ENCODE data around the gene C5AR2.
"Not testable (repeated sequence)": the region's sequence is repeated elsewhere in the genome, so short reads cannot be mapped to it uniquely, and the experiment has no call there.

C5AR2 gene

DNA sequence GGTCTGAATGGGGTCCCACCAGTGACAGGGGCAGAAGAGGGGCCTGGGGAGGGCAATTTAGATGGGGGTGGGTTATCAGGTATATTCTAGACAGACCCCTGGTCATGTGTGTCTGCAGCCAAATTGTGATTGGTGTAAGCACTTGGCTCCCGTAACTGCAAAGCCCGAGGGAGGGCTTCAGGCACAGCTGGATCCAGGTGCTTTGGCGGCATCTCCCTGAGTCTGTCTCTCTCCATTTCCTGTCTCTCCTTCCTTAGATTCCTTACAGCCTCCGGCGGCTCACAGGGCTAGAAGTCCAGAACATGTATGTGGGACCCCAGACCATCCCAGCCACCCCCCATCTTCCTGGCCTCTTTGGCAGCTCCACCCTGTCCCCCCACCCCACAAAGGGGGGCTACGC, 48.6 kb downstream of the C5AR2 start:
- H3K9me2 ChIP-seq (ENCODE audit: low read depth, low read length), result no peaks in the 10 kb centered on the region
- no peaks in the 10 kb centered on the region for H3K9me3 ChIP-seq (ENCODE audit: low read length)
- no peak overlapping the region for H2AFZ ChIP-seq (ENCODE audit: low read length)
- H3K27ac ChIP-seq (ENCODE audit: low read depth, low read length, poor library complexity, severe bottlenecking), result no peak overlapping the region
- H3K79me2 ChIP-seq (ENCODE audit: insufficient read depth, low read length), result no peaks in the 10 kb centered on the region
- peaks cover 54% of the 10 kb centered on the region for H3K36me3 ChIP-seq (ENCODE audit: insufficient read depth, low read length)
- H3F3A ChIP-seq (ENCODE audit: insufficient read depth, low read length), result no peaks in the 10 kb centered on the region
- no peaks in the 10 kb centered on the region for H3K27me3 ChIP-seq (ENCODE audit: insufficient read depth, low read length)
- no peaks in the 10 kb centered on the region for H4K20me1 ChIP-seq (ENCODE audit: insufficient read depth, low read length)
- H3K9ac ChIP-seq (ENCODE audit: low read length), result no peak overlapping the region
- TF ChIP-seq, protein P1, sequence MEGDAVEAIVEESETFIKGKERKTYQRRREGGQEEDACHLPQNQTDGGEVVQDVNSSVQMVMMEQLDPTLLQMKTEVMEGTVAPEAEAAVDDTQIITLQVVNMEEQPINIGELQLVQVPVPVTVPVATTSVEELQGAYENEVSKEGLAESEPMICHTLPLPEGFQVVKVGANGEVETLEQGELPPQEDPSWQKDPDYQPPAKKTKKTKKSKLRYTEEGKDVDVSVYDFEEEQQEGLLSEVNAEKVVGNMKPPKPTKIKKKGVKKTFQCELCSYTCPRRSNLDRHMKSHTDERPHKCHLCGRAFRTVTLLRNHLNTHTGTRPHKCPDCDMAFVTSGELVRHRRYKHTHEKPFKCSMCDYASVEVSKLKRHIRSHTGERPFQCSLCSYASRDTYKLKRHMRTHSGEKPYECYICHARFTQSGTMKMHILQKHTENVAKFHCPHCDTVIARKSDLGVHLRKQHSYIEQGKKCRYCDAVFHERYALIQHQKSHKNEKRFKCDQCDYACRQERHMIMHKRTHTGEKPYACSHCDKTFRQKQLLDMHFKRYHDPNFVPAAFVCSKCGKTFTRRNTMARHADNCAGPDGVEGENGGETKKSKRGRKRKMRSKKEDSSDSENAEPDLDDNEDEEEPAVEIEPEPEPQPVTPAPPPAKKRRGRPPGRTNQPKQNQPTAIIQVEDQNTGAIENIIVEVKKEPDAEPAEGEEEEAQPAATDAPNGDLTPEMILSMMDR (IDR thresholded peaks at IDR 0.05; ENCODE audit: low read length), result no peak
- TF ChIP-seq EZH2 (IDR thresholded peaks at IDR 0.05; ENCODE audit: borderline replicate concordance, low read length), result no peak
- H3K4me3 ChIP-seq (ENCODE audit: low read depth, low read length, poor library complexity, severe bottlenecking), result no peak overlapping the region
- H3K4me1 ChIP-seq (ENCODE audit: insufficient read depth, low read length, severe bottlenecking), result no peaks in the 10 kb centered on the region
- H3K4me2 ChIP-seq (ENCODE audit: low read length), result no peak overlapping the region

DNA sequence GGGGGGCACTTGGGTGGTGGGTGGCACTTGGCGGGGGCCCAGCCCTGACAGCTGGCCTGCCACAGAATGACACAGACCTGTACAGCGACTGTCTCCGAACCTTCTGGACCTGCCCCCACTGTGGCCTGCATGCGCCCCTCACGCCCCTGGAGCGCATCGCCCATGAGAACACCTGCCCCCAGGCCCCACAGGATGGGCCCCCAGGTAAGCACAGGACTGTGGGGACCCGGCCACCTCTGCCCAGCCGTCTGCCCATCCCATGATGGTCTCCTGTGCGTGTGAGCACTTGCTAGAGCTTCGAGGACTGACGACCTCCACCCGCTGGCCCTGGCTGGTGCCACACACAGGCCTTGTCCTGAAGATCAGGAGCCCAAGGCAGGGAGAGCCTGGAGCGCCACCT, 49.1 kb downstream of the C5AR2 start:
- Histone ChIP-seq H3K4me3 (ENCODE audit: low read depth, low read length, poor library complexity, severe bottlenecking) (no peak overlapping the region), H3K9ac (ENCODE audit: low read length) (no peak overlapping the region), H3K27me3 (ENCODE audit: insufficient read depth, low read length) (no peaks in the 10 kb centered on the region), H3K27ac (ENCODE audit: low read depth, low read length, poor library complexity, severe bottlenecking) (no peak overlapping the region), H3K36me3 (ENCODE audit: insufficient read depth, low read length) (peaks cover 48% of the 10 kb centered on the region), H3F3A (ENCODE audit: insufficient read depth, low read length) (no peaks in the 10 kb centered on the region), H3K79me2 (ENCODE audit: insufficient read depth, low read length) (no peaks in the 10 kb centered on the region), H3K9me2 (ENCODE audit: low read depth, low read length) (no peaks in the 10 kb centered on the region), H4K20me1 (ENCODE audit: insufficient read depth, low read length) (no peaks in the 10 kb centered on the region), H2AFZ (ENCODE audit: low read length) (no peak overlapping the region), H3K4me2 (ENCODE audit: low read length) (no peak overlapping the region), H3K4me1 (ENCODE audit: insufficient read depth, low read length, severe bottlenecking) (no peaks in the 10 kb centered on the region), H3K9me3 (ENCODE audit: low read length) (no peaks in the 10 kb centered on the region)
- TF ChIP-seq, protein P1 (IDR thresholded peaks at IDR 0.05; ENCODE audit: low read length), result no peak
- no peak for TF ChIP-seq EZH2 (IDR thresholded peaks at IDR 0.05; ENCODE audit: borderline replicate concordance, low read length)

DNA sequence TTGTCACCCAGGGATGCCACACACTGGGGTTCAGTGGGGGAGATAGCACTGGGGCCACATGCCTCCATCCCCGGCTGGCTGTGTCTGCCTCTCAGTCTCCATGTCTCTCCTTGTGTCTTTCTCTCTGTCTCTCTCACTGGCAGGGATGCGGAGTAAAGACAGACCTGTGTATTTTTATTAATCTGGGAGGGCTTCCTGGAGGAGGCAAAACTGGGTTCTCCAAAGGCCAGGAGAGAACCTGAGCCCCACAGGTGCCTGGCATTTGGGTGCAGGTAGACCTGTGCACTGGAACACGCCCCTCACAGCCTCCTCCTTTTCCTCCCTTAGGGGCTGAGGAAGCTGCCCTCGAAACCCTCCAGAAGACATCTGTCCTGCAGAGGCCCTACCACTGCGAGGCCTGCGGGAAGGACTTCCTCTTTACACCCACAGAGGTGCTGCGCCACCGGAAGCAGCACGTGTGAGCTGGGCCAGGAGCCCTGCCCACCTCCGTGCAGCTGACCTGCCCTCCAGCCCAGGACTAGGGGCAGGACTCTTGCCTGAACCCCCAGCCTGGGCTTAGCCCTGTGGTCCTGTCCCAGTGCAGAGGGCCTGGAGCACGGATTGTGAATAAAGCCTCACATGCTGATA, 49.8 kb downstream of the C5AR2 start:
- H3K4me3 ChIP-seq (ENCODE audit: low read depth, low read length, poor library complexity, severe bottlenecking), result no peak overlapping the region
- H3K36me3 ChIP-seq (ENCODE audit: insufficient read depth, low read length), result peaks cover 42% of the 10 kb centered on the region
- no peaks in the 10 kb centered on the region for H3F3A ChIP-seq (ENCODE audit: insufficient read depth, low read length)
- no peak overlapping the region for H2AFZ ChIP-seq (ENCODE audit: low read length)
- H3K4me2 ChIP-seq (ENCODE audit: low read length), result no peak overlapping the region
- H3K9ac ChIP-seq (ENCODE audit: low read length), result no peak overlapping the region
- no peak overlapping the region for H3K27ac ChIP-seq (ENCODE audit: low read depth, low read length, poor library complexity, severe bottlenecking)
- H3K27me3 ChIP-seq (ENCODE audit: insufficient read depth, low read length), result no peaks in the 10 kb centered on the region
- H3K9me2 ChIP-seq (ENCODE audit: low read depth, low read length), result no peaks in the 10 kb centered on the region
- TF ChIP-seq, protein P1 (IDR thresholded peaks at IDR 0.05; ENCODE audit: low read length), result no peak
- no peak for TF ChIP-seq EZH2 (IDR thresholded peaks at IDR 0.05; ENCODE audit: borderline replicate concordance, low read length)
- H4K20me1 ChIP-seq (ENCODE audit: insufficient read depth, low read length), result no peaks in the 10 kb centered on the region
- no peaks in the 10 kb centered on the region for H3K4me1 ChIP-seq (ENCODE audit: insufficient read depth, low read length, severe bottlenecking)
- no peaks in the 10 kb centered on the region for H3K79me2 ChIP-seq (ENCODE audit: insufficient read depth, low read length)
- no peaks in the 10 kb centered on the region for H3K9me3 ChIP-seq (ENCODE audit: low read length)

DNA sequence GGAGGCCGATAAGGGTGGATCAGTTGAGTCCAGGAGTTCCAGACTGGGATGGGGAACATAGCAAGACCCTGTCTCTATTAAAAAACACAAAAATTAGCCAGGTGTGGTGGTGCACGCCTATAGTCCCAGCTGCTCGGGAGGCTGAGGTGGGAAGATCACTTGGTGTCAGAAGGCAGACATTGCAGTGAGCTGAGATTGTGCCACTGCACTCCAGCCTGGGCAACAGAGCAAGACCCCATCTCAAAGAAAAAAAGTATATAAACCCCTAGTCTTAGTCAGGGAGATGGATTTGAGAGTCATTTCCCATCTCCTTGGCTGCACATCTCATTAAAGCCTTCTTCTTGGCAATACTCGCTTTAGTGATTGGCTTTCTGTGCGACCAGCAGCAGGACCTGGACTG, 51.9 kb downstream of the C5AR2 start:
- not testable (repeated sequence) for H3K27me3 ChIP-seq (ENCODE audit: insufficient read depth, low read length); H3K9me2 ChIP-seq (ENCODE audit: low read depth, low read length); H4K20me1 ChIP-seq (ENCODE audit: insufficient read depth, low read length); H3K4me2 ChIP-seq (ENCODE audit: low read length); H2AFZ ChIP-seq (ENCODE audit: low read length); H3K79me2 ChIP-seq (ENCODE audit: insufficient read depth, low read length); H3K9me3 ChIP-seq (ENCODE audit: low read length); H3K4me3 ChIP-seq (ENCODE audit: low read depth, low read length, poor library complexity, severe bottlenecking); H3K9ac ChIP-seq (ENCODE audit: low read length); H3K4me1 ChIP-seq (ENCODE audit: insufficient read depth, low read length, severe bottlenecking); H3F3A ChIP-seq (ENCODE audit: insufficient read depth, low read length); H3K27ac ChIP-seq (ENCODE audit: low read depth, low read length, poor library complexity, severe bottlenecking)
- H3K36me3 ChIP-seq (ENCODE audit: insufficient read depth, low read length), result peaks cover 33% of the 10 kb centered on the region

DNA sequence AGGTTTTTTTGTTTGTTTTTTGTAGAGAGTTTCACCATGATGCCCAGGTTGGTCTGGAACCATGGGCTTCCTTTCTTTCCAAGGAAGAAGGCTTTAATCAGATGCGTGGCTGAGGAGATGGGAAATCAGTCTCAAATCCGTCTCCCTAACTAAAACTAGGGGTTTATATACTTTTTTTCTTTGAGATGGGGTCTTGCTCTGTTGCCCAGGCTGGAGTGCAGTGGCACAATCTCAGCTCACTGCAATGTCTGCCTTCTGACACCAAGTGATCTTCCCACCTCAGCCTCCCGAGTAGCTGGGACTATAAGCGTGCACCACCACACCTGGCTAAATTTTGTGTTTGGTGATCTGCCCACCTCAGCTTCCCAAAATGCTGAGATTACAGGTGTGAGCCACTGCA, 52.6 kb downstream of the C5AR2 start:
- not testable (repeated sequence) for H4K20me1 ChIP-seq (ENCODE audit: insufficient read depth, low read length); H3K9me2 ChIP-seq (ENCODE audit: low read depth, low read length); H2AFZ ChIP-seq (ENCODE audit: low read length); H3F3A ChIP-seq (ENCODE audit: insufficient read depth, low read length); H3K4me3 ChIP-seq (ENCODE audit: low read depth, low read length, poor library complexity, severe bottlenecking); H3K4me1 ChIP-seq (ENCODE audit: insufficient read depth, low read length, severe bottlenecking); H3K9ac ChIP-seq (ENCODE audit: low read length); H3K27me3 ChIP-seq (ENCODE audit: insufficient read depth, low read length); H3K79me2 ChIP-seq (ENCODE audit: insufficient read depth, low read length); H3K9me3 ChIP-seq (ENCODE audit: low read length); H3K4me2 ChIP-seq (ENCODE audit: low read length); H3K27ac ChIP-seq (ENCODE audit: low read depth, low read length, poor library complexity, severe bottlenecking)
- peaks cover 30% of the 10 kb centered on the region for H3K36me3 ChIP-seq (ENCODE audit: insufficient read depth, low read length)

Data from OCI-LY1 (cell line).